Vagina (tissue), 2 donors: Measurements from ENCODE around the gene CCM2.

Source experiments
- POLR2A ChIP-seq, 2 donors: fragments of 450-650 bp; IDR thresholded peaks; one replicate each; pipeline ENCODE4 v1.6.1; 2017; ENCODE audit warnings: antibody characterized with exemption in 2 of 2, mild to moderate bottlenecking in 2 of 2, moderate library complexity in 2 of 2
- TF ChIP-seq, protein P1 (sequence below), 3 experiments: fragments of 450-650 bp in 2 of 3; fragments of 200-600 bp in 1 of 3; sonication (generic) in 1 of 3; IDR thresholded peaks; one replicate each; pipeline ENCODE4 v1.5.1; 2017 to 2019; ENCODE audit warnings: antibody characterized with exemption in 3 of 3, mild to moderate bottlenecking in 2 of 3, moderate library complexity in 2 of 3

DNA sequence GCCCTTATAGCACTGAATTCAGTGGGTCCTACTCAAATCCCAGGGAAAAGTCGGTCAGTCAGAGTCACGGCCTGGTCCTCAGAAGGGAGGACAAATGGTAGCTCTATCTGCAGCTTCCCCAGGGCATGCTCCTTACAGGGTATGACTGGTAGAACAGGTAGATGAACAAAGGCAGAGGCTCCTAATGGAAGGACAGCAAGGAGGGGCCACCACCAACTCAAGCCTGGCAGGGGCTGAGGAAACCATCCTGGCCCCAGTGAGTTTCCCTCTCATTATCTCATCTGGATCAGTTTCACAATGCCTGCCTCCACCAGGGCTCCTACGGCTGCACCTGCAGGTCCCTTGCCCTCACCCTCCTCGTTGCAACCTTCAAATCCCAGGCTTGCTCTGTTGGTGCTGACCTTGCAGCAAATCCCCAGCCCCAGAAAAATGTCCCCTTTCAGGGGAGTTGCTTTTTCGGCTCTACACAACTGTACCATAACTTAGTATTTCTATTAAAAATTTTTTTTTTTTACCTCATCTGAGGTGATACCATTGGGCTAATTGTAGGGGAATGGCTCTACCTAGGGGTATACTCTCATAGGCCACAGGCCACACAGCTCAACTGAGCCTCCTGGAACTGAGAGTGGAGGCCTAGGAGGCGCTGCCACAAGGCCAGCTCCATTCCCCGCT lies 18.8 kb upstream of the CCM2 start:
- TF ChIP-seq, protein P1, sequence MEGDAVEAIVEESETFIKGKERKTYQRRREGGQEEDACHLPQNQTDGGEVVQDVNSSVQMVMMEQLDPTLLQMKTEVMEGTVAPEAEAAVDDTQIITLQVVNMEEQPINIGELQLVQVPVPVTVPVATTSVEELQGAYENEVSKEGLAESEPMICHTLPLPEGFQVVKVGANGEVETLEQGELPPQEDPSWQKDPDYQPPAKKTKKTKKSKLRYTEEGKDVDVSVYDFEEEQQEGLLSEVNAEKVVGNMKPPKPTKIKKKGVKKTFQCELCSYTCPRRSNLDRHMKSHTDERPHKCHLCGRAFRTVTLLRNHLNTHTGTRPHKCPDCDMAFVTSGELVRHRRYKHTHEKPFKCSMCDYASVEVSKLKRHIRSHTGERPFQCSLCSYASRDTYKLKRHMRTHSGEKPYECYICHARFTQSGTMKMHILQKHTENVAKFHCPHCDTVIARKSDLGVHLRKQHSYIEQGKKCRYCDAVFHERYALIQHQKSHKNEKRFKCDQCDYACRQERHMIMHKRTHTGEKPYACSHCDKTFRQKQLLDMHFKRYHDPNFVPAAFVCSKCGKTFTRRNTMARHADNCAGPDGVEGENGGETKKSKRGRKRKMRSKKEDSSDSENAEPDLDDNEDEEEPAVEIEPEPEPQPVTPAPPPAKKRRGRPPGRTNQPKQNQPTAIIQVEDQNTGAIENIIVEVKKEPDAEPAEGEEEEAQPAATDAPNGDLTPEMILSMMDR (IDR thresholded peaks at IDR 0.05) = no peak
- no peak for TF ChIP-seq POLR2A (IDR thresholded peaks at IDR 0.05)
